Lung (tissue), 12 donors: Measurements from ENCODE around the gene LHFPL3. TPM values are rescaled to one million over a fixed set of nuclear protein-coding genes. Genes with fewer than 3 reads are reported as not detected.

Experiments
- ATAC-seq: fragments of 200-7000 bp; cut with Tn5 transposase; one replicate; pipeline ENCODE4 v1.9.1; 2020; ENCODE audit warnings: moderate number of reproducible peaks; ENCODE audit not compliant: insufficient read depth, low FRiP score
- DNase-seq, 3 donors: peaks; one replicate each; pipeline ENCODE4 v3.0.0-alpha.2; 2013 to 2017
- H3K27ac ChIP-seq, 2 donors: one replicate each; pipeline ENCODE4 v1.5.1; 2013; ENCODE audit warnings: mild to moderate bottlenecking in 2 of 2, moderate library complexity in 2 of 2, control low read depth in 1 of 2, inconsistent platforms in 1 of 2, low read depth in 1 of 2, low read length in 1 of 2
- H3K27me3 ChIP-seq, 3 donors: one replicate each; pipeline ENCODE4 v1.5.1; 2013; ENCODE audit warnings: low read length in 2 of 3; ENCODE audit not compliant: control insufficient read depth in 3 of 3, insufficient read depth in 3 of 3
- H3K36me3 ChIP-seq, 4 donors: one replicate each; pipeline ENCODE4 v1.5.1; 2013; ENCODE audit warnings: low read length in 4 of 4, mild to moderate bottlenecking in 1 of 4, moderate library complexity in 1 of 4; ENCODE audit not compliant: control insufficient read depth in 4 of 4, insufficient read depth in 4 of 4
- H3K4me1 ChIP-seq, 5 donors: one replicate each; pipeline ENCODE4 v1.5.1; 2013; ENCODE audit warnings: low read length in 5 of 5, mild to moderate bottlenecking in 2 of 5, moderate library complexity in 1 of 5; ENCODE audit not compliant: control insufficient read depth in 5 of 5, insufficient read depth in 5 of 5
- H3K4me3 ChIP-seq: one replicate; pipeline ENCODE4 v1.5.1; 2013; ENCODE audit warnings: mild to moderate bottlenecking, control low read depth, moderate library complexity
- H3K9ac ChIP-seq, 2 donors: one replicate each; pipeline ENCODE4 v1.5.1; 2013; ENCODE audit warnings: low read length in 2 of 2, control low read depth in 1 of 2; ENCODE audit not compliant: insufficient read depth in 1 of 2
- H3K9me3 ChIP-seq, 4 donors: one replicate each; pipeline ENCODE4 v1.5.1; 2013; ENCODE audit warnings: low read length in 3 of 4, mild to moderate bottlenecking in 1 of 4, moderate library complexity in 1 of 4; ENCODE audit not compliant: control insufficient read depth in 4 of 4, insufficient read depth in 3 of 4
- CTCF ChIP-seq: IDR thresholded peaks from 2 replicates; pipeline ENCODE4 v1.5.1; 2012; ENCODE audit warnings: mild to moderate bottlenecking; ENCODE audit errors: control extremely low read depth, extremely low read depth
- WGBS, 2 donors: extraction: QIAGEN DNeasy Blood & Tissue Kit; methylation state at CpG; one replicate each; pipeline ENCODE4 v1.1.7; 2013; 5-methylcytosine and 5-hydroxymethylcytosine counted together
- polyA plus RNA-seq, 2 donors: library from polyadenylated mRNA; stranded (reverse); fragments of 200-250 nt; gene quantifications; one replicate each; pipeline ENCODE4 v1.2.1, GENCODE V29; 2013
- total RNA-seq, 2 donors: library from RNA; depleted of rRNA in 1 of 2; stranded (reverse); fragments of >200 nt in 1 of 2; gene quantifications; one replicate each; pipeline ENCODE4 v1.2.1, GENCODE V29; 2014 to 2021
- donor health status: control.
- donor health status: control.
- donor health status: Bipolar disorder and iron deficiency.
- donor health status: healthy.
- donor health status: DM: yes; HTN: yes; CAD: no.

The LHFPL3 gene
- total and polyA plus RNA-seq, 4 donors = not detected

DNA sequence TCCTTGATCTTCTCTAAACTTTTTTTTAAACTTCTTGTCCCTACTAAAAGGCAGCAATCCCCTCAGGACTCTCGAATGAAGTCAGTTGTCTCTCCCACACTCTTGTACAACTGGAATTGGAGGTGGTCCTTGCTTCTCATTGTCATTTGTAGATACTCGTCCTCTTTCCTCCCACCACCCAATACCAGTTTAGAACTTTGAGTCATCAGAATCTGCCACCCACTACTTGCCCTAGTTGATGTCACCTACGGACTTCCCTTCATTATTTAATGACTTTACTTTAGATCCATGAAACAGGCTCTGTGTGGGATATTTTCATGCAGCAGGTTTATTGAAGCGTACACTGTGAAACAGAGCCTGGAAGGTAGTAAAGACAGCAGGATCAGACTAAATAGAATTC lies 28.6 kb upstream of the LHFPL3 start:
- H3K27me3 ChIP-seq = no peaks in the 10 kb centered on the region
- H3K4me3 ChIP-seq = no peak overlapping the region
- H3K27ac ChIP-seq = no peak overlapping the region
- H3K36me3 ChIP-seq = no peaks in the 10 kb centered on the region
- H3K9ac ChIP-seq = no peak overlapping the region
- DNase-seq (no peak), ATAC-seq (no peak)
- H3K4me1 ChIP-seq = no peaks in the 10 kb centered on the region
- no peak for TF ChIP-seq CTCF
- WGBS, 2 donors = 51 to 55% methylated on average over 4 of the region's 4 CpGs
- H3K9me3 ChIP-seq = peaks cover 0 to 3% (median 1%) of the 10 kb centered on the region in 4 donors

DNA sequence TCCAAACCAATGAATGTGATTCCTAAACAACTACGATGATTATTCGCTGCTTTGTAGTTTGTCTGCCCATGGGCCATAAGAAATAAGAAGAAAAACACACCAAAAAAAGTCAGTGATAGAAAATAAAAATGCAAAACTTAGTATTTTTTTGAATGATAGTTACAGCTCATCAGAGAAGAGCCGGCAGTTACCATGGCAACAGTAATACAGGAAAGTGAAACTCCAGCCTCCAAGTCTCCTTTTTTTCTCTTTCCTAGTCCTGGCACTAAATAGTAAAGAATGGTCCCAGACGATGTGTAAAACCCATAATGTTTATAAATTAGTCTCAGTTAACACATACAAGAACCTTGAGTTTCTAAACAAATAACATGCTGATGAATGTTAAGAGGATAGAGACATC lies 21.6 kb upstream of the LHFPL3 start:
- TF ChIP-seq CTCF = no peak
- ATAC-seq = no peak
- no peaks in the 10 kb centered on the region for H3K36me3 ChIP-seq
- peaks cover 0 to 5% (median under 1%) of the 10 kb centered on the region in 4 donors for H3K9me3 ChIP-seq
- H3K4me3 ChIP-seq = no peak overlapping the region
- no peaks in the 10 kb centered on the region for H3K4me1 ChIP-seq
- DNase-seq = no peak
- no peaks in the 10 kb centered on the region for H3K27me3 ChIP-seq
- WGBS, 2 donors = 76 to 79% methylated on average over 4 of the region's 4 CpGs
- no peak overlapping the region for H3K9ac ChIP-seq
- H3K27ac ChIP-seq = no peak overlapping the region

- peaks cover 0 to 7% (median 3%) of the 10 kb centered on the region in 4 donors for H3K9me3 ChIP-seq
- H3K27ac ChIP-seq = no peak overlapping the region
- no peak for TF ChIP-seq CTCF
- 63 to 69% methylated on average over 5 of the region's 5 CpGs for WGBS, 2 donors
- no peaks in the 10 kb centered on the region for H3K36me3 ChIP-seq
- H3K9ac ChIP-seq = no peak overlapping the region
- H3K4me3 ChIP-seq = no peak overlapping the region
- H3K27me3 ChIP-seq = no peaks in the 10 kb centered on the region
- DNase-seq (no peak), ATAC-seq (no peak)
- H3K4me1 ChIP-seq = no peaks in the 10 kb centered on the region
Observed at GRCh38 chr7:104317948-104318629, 10.3 kb upstream of the LHFPL3 start.

GRCh38 chr7:104327534-104327933 lies 869 bp upstream of the LHFPL3 start:
- Histone ChIP-seq H3K9me3 (no peaks in the 10 kb centered on the region), H3K4me3 (no peak overlapping the region), H3K36me3 (no peaks in the 10 kb centered on the region), H3K4me1 (peaks cover 0 to 15% (median 0%) of the 10 kb centered on the region in 5 donors), H3K27me3 (peaks cover 12 to 59% (median 41%) of the 10 kb centered on the region in 3 donors), H3K9ac (no peak overlapping the region), H3K27ac (no peak overlapping the region)
- WGBS, 2 donors = 44 to 52% methylated on average over 7 of the region's 7 CpGs
- no peak for ATAC-seq
- no peak for TF ChIP-seq CTCF
- DNase-seq = no peak
